ENCODE measurements around the gene FRMD8.
"Not testable (repeated sequence)": the region's sequence is repeated elsewhere in the genome, so short reads cannot be mapped to it uniquely, and the experiment has no call there.

Gene FRMD8

DNA sequence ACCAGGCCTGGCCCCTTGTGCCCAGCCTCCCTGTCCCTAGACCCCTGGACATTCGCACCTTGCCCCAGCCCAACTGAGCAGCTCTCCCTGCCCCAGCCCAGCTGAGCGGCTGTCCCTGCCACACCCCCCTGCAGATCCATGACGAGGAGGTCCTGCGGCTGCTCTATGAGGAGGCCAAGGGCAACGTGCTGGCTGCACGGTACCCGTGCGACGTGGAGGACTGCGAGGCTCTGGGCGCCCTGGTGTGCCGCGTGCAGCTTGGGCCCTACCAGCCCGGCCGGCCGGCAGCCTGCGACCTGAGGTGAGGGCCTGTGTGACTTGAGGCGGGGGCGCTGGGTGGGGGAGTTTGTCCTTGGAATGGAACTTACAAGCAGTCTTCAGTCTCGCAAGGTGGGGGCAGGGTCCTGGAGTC lies 7.7 kb downstream of the FRMD8 start:
- DNase-seq, result no peak

DNA sequence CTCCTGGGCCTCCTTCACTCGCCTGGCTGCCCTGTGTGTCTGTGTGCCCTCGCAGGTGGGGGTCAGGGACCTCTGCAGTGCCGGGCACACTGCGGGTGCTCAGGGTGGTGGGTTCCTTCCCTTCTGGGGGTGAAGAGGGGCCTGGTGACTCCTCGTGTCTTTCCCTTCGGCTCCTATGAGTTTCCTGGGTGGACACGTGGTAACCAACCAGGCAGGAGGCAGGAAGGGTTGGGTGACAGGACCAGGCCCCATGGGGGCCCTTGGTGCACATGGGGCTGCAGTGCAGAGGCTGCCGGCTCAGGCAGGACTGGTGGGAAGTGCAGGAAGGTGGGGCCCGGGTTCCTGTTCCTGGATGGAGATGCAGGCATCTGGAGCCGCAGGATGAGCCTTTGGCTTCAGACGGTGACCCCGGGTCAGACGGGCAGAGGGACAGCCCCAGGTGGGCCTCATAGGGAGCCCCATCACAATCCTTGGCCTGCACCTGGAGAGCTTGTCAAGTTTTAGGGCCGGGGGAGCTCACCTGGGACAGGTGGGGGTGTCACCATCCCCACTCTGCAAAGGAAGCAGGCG lies 9.6 kb downstream of the FRMD8 start:
- DNase-seq, result no peak

DNA sequence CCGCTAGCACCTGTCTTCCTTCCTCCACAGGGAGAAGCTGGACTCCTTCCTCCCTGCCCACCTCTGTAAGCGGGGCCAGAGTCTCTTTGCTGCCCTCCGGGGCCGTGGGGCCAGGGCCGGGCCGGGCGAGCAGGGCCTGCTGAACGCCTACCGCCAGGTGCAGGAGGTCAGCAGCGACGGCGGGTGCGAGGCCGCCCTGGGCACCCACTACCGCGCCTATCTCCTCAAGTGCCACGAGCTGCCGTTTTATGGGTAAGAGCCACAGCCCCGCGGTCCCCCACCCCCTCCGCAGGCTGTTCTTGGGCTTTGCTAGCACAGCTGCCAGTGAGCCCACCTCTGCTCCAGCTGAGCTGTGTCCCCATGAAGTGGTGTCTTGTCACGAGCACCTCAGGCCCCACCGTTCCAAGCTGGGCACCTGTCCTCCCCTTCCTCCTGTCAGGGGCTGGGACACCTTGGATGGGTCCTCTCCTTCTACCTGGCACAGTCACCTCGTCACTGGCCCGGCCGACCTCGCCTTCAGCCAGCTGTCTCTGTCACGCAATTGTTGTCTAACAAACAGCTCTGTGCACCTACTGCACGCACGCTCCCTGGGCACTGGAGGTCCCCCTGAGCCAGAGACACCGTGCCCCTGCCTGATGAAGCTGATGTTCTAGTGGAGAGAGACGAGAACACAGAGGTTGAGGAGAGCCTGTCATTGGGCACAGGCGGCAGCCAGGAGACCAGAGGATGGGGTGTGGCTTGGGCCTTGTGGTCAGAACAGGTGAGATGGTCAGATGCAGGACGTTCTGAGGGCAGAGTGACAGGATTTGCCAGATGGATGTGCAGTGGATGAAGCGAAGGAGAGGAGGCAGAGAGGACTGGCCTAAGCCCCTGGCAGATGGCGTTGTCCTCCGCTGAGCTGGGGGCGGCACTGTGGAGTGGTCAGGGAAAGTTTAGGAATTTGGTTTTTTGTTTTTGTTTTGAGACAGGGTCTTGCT lies 10.6 kb downstream of the FRMD8 start:
- DNase-seq, result no peak

DNA sequence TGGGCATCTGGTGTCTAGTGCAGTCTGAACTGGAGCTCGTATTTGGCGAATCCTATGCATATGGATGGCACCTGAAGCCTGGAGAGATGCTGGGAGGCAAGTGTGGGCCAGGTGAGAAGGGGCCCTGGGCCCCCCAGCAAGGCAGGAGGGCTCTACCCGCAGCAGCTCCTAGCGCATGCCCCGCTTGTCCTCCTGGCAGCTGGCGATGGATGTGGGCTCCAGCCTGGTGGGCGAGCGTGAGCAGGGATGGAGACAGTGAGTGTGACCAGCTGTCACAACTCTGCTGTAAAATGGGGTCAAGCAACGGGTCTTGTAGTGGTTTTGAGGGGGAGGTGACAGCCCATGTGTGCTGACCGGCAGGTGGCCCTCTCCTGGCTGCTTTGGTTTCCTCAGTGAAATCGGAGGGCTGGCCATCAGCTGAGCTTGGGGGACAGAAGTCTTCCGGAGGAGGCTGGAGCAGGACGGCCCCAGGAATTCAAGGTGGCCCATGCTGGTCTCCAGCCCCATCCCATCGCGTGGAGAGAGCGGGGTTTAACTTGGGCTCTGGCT lies 12.0 kb downstream of the FRMD8 start:
- DNase-seq, result no peak

DNA sequence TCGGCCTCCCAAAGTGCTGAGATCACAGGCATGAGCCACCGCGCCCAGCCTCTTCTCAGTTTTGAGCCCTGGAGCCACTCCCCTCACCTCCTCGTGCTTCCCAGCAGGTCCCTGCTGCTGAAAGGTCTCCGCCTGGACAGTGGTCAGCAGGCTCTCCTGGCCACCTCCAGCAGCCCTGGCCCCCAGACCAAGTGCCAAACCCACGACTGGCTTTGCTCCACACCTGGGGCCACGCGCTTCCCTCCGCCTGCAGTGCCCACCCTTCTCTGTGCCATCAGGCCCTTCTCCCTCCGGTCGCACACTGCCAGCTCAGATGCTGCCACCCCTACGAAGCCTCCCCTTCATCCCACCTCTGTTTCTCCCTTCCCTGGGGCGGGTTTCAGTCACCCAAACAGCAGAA lies 12.8 kb downstream of the FRMD8 start:
- no peak for DNase-seq

DNA sequence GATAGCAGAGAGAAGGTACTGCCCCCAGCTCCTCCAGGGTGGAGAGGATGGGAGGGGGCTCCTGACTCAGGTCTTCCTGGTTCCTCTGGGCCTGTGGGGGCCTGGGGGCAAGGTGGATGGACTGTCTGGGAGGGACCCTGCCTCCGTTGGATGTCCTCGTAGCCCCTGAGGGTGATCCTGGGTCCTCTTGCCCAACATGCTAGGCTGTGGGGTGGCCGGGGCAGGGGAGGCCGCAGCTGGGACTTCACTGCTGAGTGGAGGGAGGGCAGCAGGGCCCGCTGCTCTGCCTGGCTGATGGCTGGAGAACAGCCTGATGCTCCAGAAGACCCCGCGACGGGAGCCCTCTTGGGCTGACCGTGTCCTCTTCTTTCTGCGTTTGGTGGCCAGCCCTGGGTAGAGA lies 13.4 kb downstream of the FRMD8 start:
- no peak for DNase-seq

DNA sequence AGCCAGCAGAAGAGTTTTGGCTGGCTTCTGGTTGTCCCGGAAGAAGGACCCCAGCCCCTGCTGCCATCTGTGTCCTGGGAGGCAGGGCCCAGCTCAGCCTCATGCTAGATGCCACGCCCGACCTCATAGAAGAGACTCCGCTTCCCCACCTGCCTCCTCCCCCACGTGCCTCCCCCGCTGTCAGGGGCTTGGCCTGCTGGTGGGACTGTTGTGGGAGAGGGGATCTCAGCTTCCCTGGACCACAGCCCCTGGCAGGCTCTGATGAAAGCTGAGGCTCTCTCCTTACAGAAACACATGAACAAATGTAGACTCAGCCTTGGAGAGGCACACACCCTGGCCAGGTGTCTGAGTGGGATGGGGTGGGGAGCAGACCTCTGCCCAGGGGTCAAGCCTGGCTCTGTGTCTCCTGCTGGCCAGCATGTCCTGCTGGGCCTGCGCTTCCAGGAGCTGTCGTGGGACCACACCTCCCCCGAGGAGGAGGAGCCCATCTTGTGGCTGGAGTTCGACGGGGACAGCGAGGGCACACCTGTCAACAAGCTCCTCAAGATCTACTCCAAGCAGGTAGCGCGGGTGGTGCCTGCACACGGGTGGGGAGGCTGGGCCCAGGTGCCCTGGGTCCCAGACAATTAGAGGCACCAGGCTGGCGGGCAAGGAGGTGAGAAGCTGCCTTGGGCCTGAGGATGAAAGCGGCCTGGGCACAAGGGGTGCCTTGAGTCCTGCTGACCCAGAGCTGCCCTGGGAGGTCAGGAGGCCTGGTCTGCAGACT lies 14.1 kb downstream of the FRMD8 start:
- DNase-seq, result no peak

DNA sequence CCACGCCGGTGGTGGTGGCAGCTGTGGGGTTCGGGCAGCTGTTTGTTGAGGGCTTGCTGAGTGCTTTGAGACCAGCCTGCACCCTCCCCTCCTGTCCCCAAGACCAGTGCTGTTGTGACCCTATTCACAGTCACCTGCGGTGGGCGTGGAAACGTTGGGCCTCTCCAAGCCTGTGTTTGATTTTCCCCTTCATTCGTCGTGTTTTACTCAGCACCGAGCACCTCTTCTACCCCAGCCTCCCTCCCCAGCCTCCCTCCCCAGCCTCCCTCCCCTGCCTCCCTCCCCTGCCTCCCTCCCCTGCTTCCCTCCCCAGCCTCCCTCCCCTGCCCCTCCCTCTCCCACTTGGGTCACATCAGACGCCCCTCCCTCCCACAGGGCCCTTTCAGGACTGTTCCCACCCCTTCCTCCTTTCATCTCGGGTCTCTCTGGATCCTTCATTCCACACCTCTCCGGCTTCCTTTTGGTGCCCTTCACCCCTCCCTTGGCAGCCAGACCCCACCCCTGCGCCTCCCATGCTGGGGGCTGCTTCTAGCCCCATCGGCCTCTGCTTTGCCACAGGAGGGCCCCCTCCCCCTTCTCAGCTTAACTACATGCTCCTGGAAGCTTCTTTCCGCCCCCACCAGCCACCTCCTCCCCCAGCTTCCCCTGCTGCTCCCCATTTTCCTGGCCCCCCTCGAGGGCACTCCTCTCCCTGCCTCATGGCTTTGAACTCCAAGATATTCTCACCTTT lies 14.8 kb downstream of the FRMD8 start:
- DNase-seq, result no peak

DNA sequence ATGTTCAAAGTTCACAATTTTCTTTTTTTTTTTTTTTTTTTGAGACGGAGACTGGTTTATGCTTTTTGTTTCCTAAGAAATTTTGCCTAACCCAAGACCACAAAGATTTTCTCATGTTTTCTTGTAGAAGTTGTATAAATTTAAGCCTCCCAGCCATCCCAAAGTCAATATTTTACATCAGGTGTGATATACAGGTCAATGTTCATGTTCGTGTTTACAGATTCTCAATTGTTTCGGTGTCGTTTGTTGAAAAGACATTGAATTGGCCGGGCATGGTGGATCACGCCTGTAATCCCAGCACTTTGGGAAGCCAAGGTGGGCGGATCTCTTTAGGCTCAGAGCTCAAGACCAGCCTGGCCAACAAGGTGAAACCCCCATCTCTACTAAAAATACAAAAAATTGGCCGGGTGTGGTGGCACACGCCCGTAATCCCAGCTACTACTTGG lies 15.4 kb downstream of the FRMD8 start:
- DNase-seq, result no peak

DNA sequence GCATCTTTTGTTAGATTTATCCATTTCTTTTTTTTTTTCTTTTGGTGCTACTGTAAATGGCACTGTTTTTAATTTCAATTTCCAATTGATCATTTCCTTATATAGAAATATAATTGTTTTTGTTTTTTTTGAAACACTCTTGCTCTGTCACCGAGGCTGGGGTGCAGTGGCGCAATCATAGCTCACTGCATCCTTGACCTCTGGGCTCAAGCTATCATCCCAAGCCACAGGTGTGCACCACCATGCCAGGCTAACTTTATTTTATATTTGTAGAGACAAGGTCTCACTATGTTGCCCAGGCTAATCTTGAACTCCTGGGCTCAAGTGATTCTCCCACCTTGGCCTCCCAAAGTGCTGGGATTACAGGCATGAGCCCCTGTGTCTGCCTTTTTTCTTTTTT lies 16.4 kb downstream of the FRMD8 start:
- DNase-seq, result no peak

DNA sequence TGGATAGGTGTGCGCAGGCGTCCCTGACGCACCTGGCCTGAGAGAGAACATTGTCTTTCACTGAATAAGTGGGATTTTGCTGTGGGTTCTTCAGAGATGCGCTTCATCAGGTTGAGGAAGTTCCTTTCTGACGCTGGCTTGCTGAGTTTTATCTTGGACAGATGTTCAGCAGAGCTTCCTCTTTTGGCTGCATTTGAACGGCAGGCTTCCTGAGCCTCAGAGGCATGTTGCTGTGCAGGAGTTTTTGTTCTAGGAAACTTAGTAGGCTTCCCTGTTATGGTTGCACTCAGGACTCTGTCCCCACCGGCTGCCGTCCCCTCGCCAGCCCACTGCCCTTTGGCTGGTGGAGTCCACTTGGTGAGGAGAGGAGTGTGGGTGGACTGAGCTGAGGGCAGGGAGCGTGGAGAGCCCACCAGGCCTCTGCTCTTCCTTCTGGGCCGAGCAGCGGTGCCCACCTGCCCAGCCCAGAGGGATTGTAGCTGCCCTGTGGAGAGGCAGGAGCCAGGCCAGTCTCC lies 17.2 kb downstream of the FRMD8 start:
- no peak for DNase-seq

DNA sequence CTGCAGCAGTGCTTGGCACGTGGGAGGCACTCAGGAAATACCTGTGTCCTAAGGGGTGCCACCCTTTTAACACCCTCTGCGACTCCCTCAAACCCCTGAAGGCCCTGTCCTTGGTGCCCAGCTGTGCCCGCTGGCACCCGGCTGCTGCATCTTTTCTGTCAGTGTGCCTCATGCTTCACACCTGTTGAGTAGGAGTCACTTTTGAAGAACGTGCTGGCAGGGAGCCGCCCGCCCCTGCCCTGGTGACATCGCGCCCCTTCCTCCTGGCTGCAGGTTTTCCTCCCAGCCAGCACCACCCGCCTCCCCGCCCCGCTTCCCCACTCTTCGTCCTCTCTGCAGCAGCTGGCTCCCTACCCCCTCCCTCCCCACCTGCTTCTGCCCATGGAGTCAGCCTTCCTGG lies 17.8 kb downstream of the FRMD8 start:
- DNase-seq, result no peak

DNA sequence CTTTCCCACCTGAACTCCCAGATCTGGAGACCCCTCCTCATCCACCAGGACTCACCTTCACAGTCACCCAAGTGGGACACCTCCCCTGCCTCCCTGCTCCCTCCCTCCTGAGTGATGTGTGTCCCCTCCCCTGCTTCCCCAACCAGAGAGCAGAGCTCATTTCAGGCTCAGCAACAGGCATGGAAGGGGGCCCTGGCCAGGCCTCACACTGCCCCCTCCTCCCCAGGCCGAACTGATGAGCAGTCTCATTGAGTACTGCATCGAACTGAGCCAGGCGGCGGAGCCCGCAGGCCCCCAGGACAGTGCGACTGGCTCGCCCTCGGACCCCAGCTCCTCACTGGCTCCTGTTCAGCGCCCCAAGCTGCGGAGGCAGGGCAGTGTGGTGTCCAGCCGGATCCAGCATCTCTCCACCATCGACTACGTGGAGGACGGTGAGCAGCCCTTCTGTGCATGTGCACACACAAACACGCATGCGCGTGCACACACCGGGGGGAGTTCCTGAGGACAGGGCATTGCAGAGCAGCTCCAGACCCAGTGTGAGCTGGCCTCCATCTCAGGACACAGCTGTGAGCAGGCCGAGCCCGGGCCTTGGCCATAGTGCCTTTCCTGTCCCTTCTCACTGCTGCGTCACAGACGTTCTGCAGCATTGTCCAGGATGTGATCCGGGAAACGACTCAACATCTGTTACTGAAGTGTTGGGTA lies 18.4 kb downstream of the FRMD8 start:
- no peak for DNase-seq

DNA sequence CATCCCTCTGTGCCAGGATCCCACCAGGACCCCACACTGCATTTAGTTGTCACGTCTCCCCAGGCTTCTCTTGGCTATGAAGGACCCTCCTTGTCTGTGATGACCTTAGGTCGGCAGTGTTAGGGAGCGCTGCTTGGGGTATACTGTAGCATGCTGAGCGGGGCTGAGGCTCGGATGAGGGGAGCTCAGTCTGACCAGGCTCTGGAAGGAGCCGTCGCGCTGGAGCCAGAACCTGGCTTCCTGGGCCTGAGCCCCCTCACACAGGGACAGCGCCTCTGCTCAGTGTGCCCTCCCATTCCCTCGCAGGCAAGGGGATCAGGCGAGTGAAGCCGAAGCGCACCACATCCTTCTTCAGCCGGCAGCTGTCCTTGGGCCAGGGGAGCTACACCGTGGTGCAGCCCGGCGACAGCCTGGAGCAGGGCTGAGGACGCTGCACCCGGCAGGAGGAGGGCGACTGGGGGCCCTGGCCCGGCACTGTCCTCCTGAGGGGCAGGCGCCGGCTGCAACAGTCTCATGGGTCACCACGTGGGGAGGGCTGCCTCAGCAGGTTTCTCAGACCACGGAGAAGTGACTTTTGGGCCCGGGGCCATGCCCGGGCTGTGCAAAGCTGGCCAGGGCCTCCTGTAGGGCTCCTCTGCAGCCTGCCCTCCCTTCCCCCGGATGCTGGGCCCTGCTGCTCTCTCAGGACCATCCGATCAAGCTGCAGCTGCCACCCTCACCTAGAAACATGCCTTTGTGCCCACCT lies 24.7 kb downstream of the FRMD8 start:
- no peak for DNase-seq

DNA sequence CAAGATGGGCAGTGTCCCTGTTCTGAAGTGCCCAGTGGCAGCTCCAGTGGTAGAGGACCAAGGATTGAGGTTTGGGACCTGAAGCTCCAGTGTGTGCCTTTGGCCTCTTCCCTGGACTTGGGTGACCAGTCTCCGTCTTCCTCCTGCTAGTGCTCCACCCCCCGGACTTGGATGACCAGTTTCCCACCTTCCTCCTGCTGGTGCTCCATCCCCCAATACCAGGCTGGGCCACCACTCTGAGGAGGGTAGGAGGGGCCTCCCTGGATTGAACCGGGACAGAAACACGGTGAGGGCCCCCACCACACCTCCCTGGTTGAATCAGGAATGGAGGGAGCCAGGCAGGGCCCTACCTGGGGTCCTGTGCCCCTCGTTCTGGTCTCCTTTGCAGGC lies 25.2 kb downstream of the FRMD8 start:
- no peak for DNase-seq

DNA sequence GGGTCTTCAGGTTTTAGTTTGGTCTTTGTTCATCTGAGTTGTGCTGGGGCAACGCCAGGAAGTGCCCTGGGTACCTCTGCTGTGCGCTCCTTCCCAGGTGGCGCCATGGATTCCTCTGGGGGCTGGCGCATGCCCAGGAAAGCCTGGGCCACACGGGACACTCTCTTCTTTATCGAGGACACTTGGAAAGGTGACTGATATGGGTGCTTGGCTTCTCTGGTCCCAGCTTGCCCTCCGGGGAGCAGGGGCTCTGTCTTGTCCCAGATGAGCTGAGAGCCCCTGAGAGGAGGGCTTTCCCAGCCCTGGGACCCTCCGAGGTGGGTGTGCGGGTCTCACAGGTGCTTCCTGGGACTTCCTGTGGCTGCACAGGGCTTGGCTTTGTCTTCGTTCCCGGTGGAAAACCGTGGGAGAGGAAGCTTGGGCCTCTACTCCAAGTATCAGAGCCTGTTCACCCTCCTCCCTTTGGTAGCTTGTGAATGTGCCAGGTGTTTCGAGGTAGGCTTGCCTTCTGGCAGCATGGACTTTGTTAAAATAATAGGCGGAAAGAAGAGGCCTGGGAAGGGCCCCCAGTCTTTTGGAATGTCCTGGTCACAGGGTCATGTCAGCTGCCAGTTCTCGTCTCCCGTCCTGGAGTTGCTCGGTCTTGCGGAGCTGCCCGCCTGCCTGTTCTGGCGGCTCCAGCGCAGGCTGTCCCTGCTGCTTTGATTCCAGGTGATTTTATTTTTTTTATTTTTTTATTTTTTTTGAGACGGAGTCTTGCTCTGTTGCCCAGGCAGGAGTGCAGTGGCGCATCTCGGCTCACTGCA lies 26.0 kb downstream of the FRMD8 start:
- no peak for DNase-seq

DNA sequence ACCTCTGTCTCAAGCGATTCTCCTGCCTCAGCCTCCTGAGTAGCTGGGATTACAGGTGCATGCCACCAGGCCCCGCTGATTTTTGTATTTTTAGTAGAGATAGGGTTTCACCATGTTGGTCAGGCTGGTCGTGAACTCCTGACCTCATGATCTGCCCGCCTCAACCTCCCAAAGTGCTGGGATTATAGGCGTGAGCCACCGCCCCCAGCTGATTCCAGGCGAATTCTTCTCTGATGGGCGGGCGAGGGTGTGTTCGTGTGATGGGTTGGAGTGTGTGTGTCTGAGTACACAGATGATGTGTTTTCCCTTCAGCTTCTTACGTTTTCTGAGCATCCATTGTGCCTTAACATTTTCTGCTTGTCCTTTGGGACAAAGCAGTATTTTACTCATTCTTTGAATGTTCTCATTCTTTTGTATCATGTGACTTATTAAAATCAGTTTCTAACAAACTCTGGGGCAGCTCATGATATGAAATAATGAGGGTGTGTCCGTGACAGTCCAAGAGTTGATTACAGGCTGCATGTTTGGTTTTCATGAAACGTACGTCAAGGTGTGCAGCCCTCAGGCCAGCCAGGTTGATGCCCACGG lies 26.7 kb downstream of the FRMD8 start:
- not testable (repeated sequence) for DNase-seq

DNA sequence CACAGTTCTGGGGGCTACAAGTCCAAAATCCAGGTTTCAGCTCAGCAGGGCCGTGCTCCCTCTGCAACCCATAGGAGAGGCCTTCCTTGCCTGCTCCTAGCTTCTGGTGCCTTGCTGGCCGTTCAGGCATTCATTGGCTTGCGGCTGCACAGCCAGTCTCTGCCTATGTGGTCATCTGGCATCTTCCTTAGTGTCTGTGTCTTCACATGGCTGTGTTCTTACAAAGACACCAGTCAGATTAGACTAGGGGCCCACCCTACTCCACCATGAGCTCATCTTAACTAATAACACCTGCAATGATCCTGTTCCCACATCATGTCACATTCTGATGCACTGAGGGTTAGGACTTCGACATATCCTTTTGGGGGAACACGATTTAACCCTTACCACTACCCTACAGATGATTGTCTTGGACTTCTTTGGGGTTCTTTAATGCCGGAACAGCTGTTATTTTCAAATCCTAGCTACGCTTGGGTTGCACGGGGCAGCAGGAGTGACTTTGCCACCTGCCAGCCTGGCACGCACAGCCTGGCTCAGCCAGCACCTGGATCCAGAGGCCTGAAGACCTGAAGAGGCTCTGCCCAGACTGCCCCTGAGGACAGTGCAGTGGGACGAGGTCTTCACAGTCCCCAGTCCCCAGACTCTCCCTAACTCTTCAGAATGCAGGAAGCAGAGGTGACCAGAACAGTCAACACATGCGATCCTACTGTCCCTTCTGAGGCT lies 28.5 kb downstream of the FRMD8 start:
- DNase-seq, result no peak

All from NCI-H1930 (cell line).